GM10266 (cell line): ENCODE results near the gene DEK.

Experiments used
- DNase-seq: peaks from one replicate; pipeline ENCODE4 v3.0.0; 2012; ENCODE audit errors: extremely low spot score
- CTCF ChIP-seq: IDR thresholded peaks from 2 replicates; pipeline ENCODE4 v1.5.1; 2012; ENCODE audit warnings: mild to moderate bottlenecking, low read depth; ENCODE audit not compliant: control insufficient read depth, insufficient read depth; ENCODE audit errors: missing control alignments

DEK gene

GRCh38 chr6:18218233-18218632 lies 46.1 kb downstream of the DEK start:
- TF ChIP-seq CTCF, result no peak
- DNase-seq, result no peak

GRCh38 chr6:18216411-18216810 lies 47.9 kb downstream of the DEK start:
- no peak for TF ChIP-seq CTCF

GRCh38 chr6:18215436-18215835 lies 48.9 kb downstream of the DEK start:
- no peak for TF ChIP-seq CTCF
- DNase-seq, result no peak

More at GRCh38 chr6:18216411-18216810, 47.9 kb downstream of the DEK start:
- DNase-seq, result peak; percentile 13

- DNase-seq, result peak; percentile 34
- TF ChIP-seq CTCF, result no peak
These were observed 50.3 kb downstream of the DEK start for GRCh38 chr6:18214003-18214402.

- no peak for DNase-seq
- TF ChIP-seq CTCF, result no peak
These were observed 50.9 kb downstream of the DEK start for GRCh38 chr6:18213439-18213838.

- DNase-seq, result no peak
- TF ChIP-seq CTCF, result no peak
These were observed 52.1 kb downstream of the DEK start for GRCh38 chr6:18212231-18212630.

- peak; percentile 67 for DNase-seq
- no peak for TF ChIP-seq CTCF
These were observed 53.0 kb downstream of the DEK start for GRCh38 chr6:18211338-18211737.
